WTC11 (cell line): ENCODE measurements around the gene KIAA1671. TPM values are rescaled to one million over a fixed set of nuclear protein-coding genes. Genes with fewer than 3 reads are reported as not detected.

Experiments used
- ATAC-seq: fragments of 200-7000 bp; cut with Tn5 transposase; 2 replicates; pipeline ENCODE4 v1.10.0; 2021; ENCODE audit warnings: mild to moderate bottlenecking, moderate library complexity
- CTCF ChIA-PET: fragments of 300-600 bp; sonication (Branson Sonifier 250); formaldehyde crosslinking; loops from one replicate; lab custom pipeline; 2021; ENCODE audit warnings: antibody characterized with exemption; lab: Charles Lee
- POLR2A ChIA-PET: fragments of 350-600 bp; sonication (Branson Sonifier 250); formaldehyde crosslinking; loops from one replicate; lab custom pipeline; 2021; ENCODE audit warnings: antibody characterized with exemption; lab: Charles Lee
- DNase-seq: peaks from one replicate; pipeline ENCODE4 v3.0.0; 2021; ENCODE audit warnings: low spot score
- H3K27ac Mint-ChIP-seq: 2 replicates; pipeline ENCODE4 v1.8.0; 2021; ENCODE audit warnings: mixed read lengths
- H3K27me3 Mint-ChIP-seq: 2 replicates; pipeline ENCODE4 v1.8.0; 2021; ENCODE audit warnings: low read depth, mild to moderate bottlenecking, moderate library complexity, mixed read lengths
- H3K36me3 Mint-ChIP-seq: 2 replicates; pipeline ENCODE4 v1.8.0; 2021; ENCODE audit warnings: mixed read lengths
- H3K4me1 Mint-ChIP-seq: 2 replicates; pipeline ENCODE4 v1.8.0; 2022; ENCODE audit warnings: mixed read lengths
- H3K4me3 Mint-ChIP-seq: 2 replicates; pipeline ENCODE4 v1.8.0; 2021; ENCODE audit warnings: mild to moderate bottlenecking, moderate library complexity, mixed read lengths
- H3K9me3 Mint-ChIP-seq: 2 replicates; pipeline ENCODE4 v1.8.0; 2021; ENCODE audit warnings: mixed read lengths
- ATF1 ChIP-seq: sonication (generic); formaldehyde crosslinking; IDR thresholded peaks from 2 replicates; pipeline ENCODE4 v1.8.1; 2023; ENCODE audit warnings: mild to moderate bottlenecking, moderate library complexity, missing genetic modification reagents
- CREM ChIP-seq: sonication (generic); formaldehyde crosslinking; IDR thresholded peaks from 2 replicates; pipeline ENCODE4 v1.8.1; 2022; ENCODE audit warnings: mild to moderate bottlenecking, missing genetic modification reagents, moderate library complexity
- ERG ChIP-seq: fragments of 250-450 bp; sonication (Bioruptor Pico); IDR thresholded peaks from 2 replicates; pipeline ENCODE4 v1.8.0; 2021; ENCODE audit warnings: mild to moderate bottlenecking
- FOXP1 ChIP-seq: sonication (generic); formaldehyde crosslinking; IDR thresholded peaks from 2 replicates; pipeline ENCODE4 v1.8.0; 2022; ENCODE audit warnings: missing genetic modification reagents, mild to moderate bottlenecking, moderate library complexity, borderline replicate concordance
- GTF2I ChIP-seq: fragments of 250-450 bp; sonication (Bioruptor Pico); conservative IDR thresholded peaks from 2 replicates; pipeline ENCODE4 v1.4.0; 2021; ENCODE audit warnings: mild to moderate bottlenecking
- IRF2 ChIP-seq: sonication (generic); formaldehyde crosslinking; IDR thresholded peaks from 2 replicates; pipeline ENCODE4 v1.8.0; 2022; ENCODE audit warnings: low read depth, missing genetic modification reagents, borderline replicate concordance
- PRDM15 ChIP-seq: sonication (generic); formaldehyde crosslinking; IDR thresholded peaks from 2 replicates; pipeline ENCODE4 v1.8.0; 2022; ENCODE audit warnings: missing genetic modification reagents
- SMAD3 ChIP-seq: sonication (generic); formaldehyde crosslinking; IDR thresholded peaks from 2 replicates; pipeline ENCODE4 v1.8.0; 2022; ENCODE audit warnings: missing genetic modification reagents, mild to moderate bottlenecking, borderline replicate concordance
- STAT6 ChIP-seq: sonication (generic); formaldehyde crosslinking; conservative IDR thresholded peaks from 2 replicates; pipeline ENCODE4 v1.8.1; 2023; ENCODE audit warnings: mild to moderate bottlenecking, low read depth, missing genetic modification reagents, moderate library complexity
- ZNF121 ChIP-seq: sonication (generic); formaldehyde crosslinking; IDR thresholded peaks from 2 replicates; pipeline ENCODE4 v1.8.0; 2023; ENCODE audit warnings: missing genetic modification reagents
- ZNF263 ChIP-seq: sonication (generic); formaldehyde crosslinking; IDR thresholded peaks from 2 replicates; pipeline ENCODE4 v1.8.1; 2022; ENCODE audit warnings: low read depth, mild to moderate bottlenecking, moderate library complexity, missing genetic modification reagents
- ZNF281 ChIP-seq: sonication (generic); formaldehyde crosslinking; IDR thresholded peaks from 2 replicates; pipeline ENCODE4 v1.8.0; 2023; ENCODE audit warnings: mild to moderate bottlenecking, missing genetic modification reagents
- ZNF396 ChIP-seq: fragments of 250-450 bp; sonication (Bioruptor Pico); IDR thresholded peaks from 2 replicates; pipeline ENCODE4 v1.8.0; 2021; ENCODE audit warnings: mild to moderate bottlenecking, moderate library complexity, borderline replicate concordance
- ZNF512 ChIP-seq: sonication (generic); formaldehyde crosslinking; IDR thresholded peaks from 2 replicates; pipeline ENCODE4 v1.8.1; 2022; ENCODE audit warnings: missing genetic modification reagents, borderline replicate concordance
- ZNF671 ChIP-seq: fragments of 250-450 bp; sonication (Bioruptor Pico); IDR thresholded peaks from 2 replicates; pipeline ENCODE4 v1.8.0; 2021; ENCODE audit warnings: mild to moderate bottlenecking
- total RNA-seq: library from RNA; stranded (reverse); gene quantifications from 3 replicates; pipeline ENCODE4 v1.2.3, GENCODE V29; 2021
- TF ChIP-seq, protein P1 (sequence below): fragments of 200-600 bp; IDR thresholded peaks from 2 replicates; pipeline ENCODE4 v1.8.0; 2022; ENCODE audit warnings: antibody characterized with exemption

Gene KIAA1671
- total RNA-seq, 1 experiment from 2014 or later, result 26.0 TPM

DNA sequence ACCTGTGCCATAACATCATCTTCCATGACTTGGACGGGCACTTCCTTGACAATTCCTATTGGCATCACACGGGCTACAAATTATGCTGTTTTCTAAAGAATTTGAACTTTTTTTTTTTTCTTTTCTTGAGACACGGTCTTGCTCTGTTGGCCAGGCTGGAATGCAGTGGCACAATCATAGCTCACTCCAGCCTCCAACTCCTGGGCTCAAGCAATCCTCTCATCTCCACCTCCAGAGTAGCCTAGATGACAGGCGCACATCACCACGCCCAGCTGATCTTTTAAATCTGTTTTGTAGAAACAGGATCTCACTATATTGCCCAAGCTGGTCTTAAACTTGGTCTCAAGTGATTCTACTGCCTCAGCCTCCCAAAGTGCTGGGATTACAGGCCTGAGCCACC lies 243.8 kb downstream of the KIAA1671 start:
- no peak overlapping the region for H3K27ac Mint-ChIP-seq
- TF ChIP-seq PRDM15 (no peak), SMAD3 (CRISPR knock-in tag) (no peak), ZNF263 (CRISPR knock-in tag) (no peak), FOXP1 (no peak), ATF1 (CRISPR knock-in tag) (no peak), ZNF396 (CRISPR knock-in tag) (no peak), IRF2 (CRISPR knock-in tag) (no peak), CREM (CRISPR knock-in tag) (no peak), STAT6 (CRISPR knock-in tag) (no peak), ZNF281 (CRISPR knock-in tag) (no peak), GTF2I (CRISPR knock-in tag) (no peak), ZNF671 (CRISPR knock-in tag) (no peak), ZNF512 (CRISPR knock-in tag) (no peak), ERG (CRISPR knock-in tag) (no peak), ZNF121 (CRISPR knock-in tag) (no peak)
- TF ChIP-seq, protein P1, sequence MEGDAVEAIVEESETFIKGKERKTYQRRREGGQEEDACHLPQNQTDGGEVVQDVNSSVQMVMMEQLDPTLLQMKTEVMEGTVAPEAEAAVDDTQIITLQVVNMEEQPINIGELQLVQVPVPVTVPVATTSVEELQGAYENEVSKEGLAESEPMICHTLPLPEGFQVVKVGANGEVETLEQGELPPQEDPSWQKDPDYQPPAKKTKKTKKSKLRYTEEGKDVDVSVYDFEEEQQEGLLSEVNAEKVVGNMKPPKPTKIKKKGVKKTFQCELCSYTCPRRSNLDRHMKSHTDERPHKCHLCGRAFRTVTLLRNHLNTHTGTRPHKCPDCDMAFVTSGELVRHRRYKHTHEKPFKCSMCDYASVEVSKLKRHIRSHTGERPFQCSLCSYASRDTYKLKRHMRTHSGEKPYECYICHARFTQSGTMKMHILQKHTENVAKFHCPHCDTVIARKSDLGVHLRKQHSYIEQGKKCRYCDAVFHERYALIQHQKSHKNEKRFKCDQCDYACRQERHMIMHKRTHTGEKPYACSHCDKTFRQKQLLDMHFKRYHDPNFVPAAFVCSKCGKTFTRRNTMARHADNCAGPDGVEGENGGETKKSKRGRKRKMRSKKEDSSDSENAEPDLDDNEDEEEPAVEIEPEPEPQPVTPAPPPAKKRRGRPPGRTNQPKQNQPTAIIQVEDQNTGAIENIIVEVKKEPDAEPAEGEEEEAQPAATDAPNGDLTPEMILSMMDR, result no peak
- H3K4me3 Mint-ChIP-seq, result no peak overlapping the region
- peaks cover 3% of the 10 kb centered on the region for H3K36me3 Mint-ChIP-seq
- no peaks in the 10 kb centered on the region for H3K4me1 Mint-ChIP-seq
- H3K9me3 Mint-ChIP-seq, result no peaks in the 10 kb centered on the region
- H3K27me3 Mint-ChIP-seq, result no peaks in the 10 kb centered on the region
- ATAC-seq, result no peak
- POLR2A ChIA-PET, result no interaction called here
- no peak for DNase-seq
- CTCF ChIA-PET, result no interaction called here
